HEK293 (cell line): ENCODE results near the gene MKX.

Experiments
- CTCF ChIA-PET: fragments of 350-600 bp; formaldehyde crosslinking; extraction: SDS; loops from one replicate; lab custom pipeline; 2021; ENCODE audit warnings: antibody characterized with exemption; lab: Yijun Ruan, JAX
- POLR2A ChIA-PET: fragments of 300-600 bp; formaldehyde crosslinking; extraction: SDS; loops from one replicate; lab custom pipeline; 2020; ENCODE audit warnings: antibody characterized with exemption, inconsistent platforms; lab: Yijun Ruan, JAX
- H3K27ac ChIP-seq: fragments of 200-500 bp; sonication (Bioruptor generic); 2 replicates; pipeline ENCODE4 v1.5.1; 2014; ENCODE audit warnings: low read depth, low read length, control low read depth, inconsistent platforms; ENCODE audit errors: extremely low read depth
- H3K36me3 ChIP-seq, 2 experiments: fragments of 200-500 bp in 1 of 2; sonication (Bioruptor generic) in 1 of 2; 1 replicate in 1 of 2; 2 replicates in 1 of 2; pipeline ENCODE4 v1.5.1; 2014 to 2017; ENCODE audit warnings: inconsistent platforms in 2 of 2, low read length in 2 of 2; ENCODE audit not compliant: control insufficient read depth in 2 of 2, insufficient read depth in 1 of 2
- H3K4me1 ChIP-seq: fragments of 200-500 bp; sonication (Bioruptor generic); 2 replicates; pipeline ENCODE4 v1.5.1; 2014; ENCODE audit warnings: mild to moderate bottlenecking, low read length, inconsistent platforms; ENCODE audit not compliant: control insufficient read depth, insufficient read depth
- H3K4me3 ChIP-seq: 2 replicates; pipeline ENCODE4 v1.5.1; 2011; ENCODE audit warnings: low read depth, mild to moderate bottlenecking, control low read depth, low read length, moderate library complexity
- H3K9me3 ChIP-seq: fragments of 200-500 bp; sonication (Bioruptor generic); 2 replicates; pipeline ENCODE4 v1.5.1; 2014; ENCODE audit warnings: low read depth, low read length, inconsistent platforms; ENCODE audit not compliant: control insufficient read depth, insufficient read depth
- MZF1 ChIP-seq: fragments of 450-650 bp; formaldehyde crosslinking; IDR thresholded peaks from 2 replicates; pipeline ENCODE4 v1.5.1; 2017; ENCODE audit warnings: missing biosample characterization, missing genetic modification characterization, borderline replicate concordance
- OSR2 ChIP-seq: fragments of 450-650 bp; formaldehyde crosslinking; IDR thresholded peaks from 2 replicates; pipeline ENCODE4 v1.5.1; 2016; ENCODE audit warnings: missing biosample characterization, missing genetic modification characterization
- REPIN1 ChIP-seq: fragments of 450-650 bp; formaldehyde crosslinking; IDR thresholded peaks from 2 replicates; pipeline ENCODE4 v1.5.1; 2017; ENCODE audit warnings: missing biosample characterization, missing genetic modification characterization, low read depth
- SALL2 ChIP-seq: fragments of 450-650 bp; formaldehyde crosslinking; IDR thresholded peaks from 2 replicates; pipeline ENCODE4 v1.5.0; 2017; ENCODE audit warnings: missing biosample characterization, mild to moderate bottlenecking, missing genetic modification characterization, borderline replicate concordance
- SCRT2 ChIP-seq: fragments of 450-650 bp; formaldehyde crosslinking; IDR thresholded peaks from 2 replicates; pipeline ENCODE4 v1.5.1; 2016; ENCODE audit warnings: missing biosample characterization, missing genetic modification characterization
- SP3 ChIP-seq: fragments of 450-650 bp; formaldehyde crosslinking; IDR thresholded peaks from 2 replicates; pipeline ENCODE4 v1.5.1; 2016; ENCODE audit warnings: missing biosample characterization, missing genetic modification characterization
- ZEB2 ChIP-seq: fragments of 450-650 bp; formaldehyde crosslinking; IDR thresholded peaks from 2 replicates; pipeline ENCODE4 v1.5.1; 2016; ENCODE audit warnings: missing biosample characterization, missing genetic modification characterization
- ZNF112 ChIP-seq: fragments of 450-650 bp; formaldehyde crosslinking; IDR thresholded peaks from 2 replicates; pipeline ENCODE4 v1.5.0; 2017; ENCODE audit warnings: missing biosample characterization, missing genetic modification characterization
- ZNF132 ChIP-seq: fragments of 450-650 bp; formaldehyde crosslinking; IDR thresholded peaks from 2 replicates; pipeline ENCODE4 v1.5.1; 2017; ENCODE audit warnings: missing biosample characterization, missing genetic modification characterization, borderline replicate concordance
- ZNF157 ChIP-seq: fragments of 450-650 bp; formaldehyde crosslinking; IDR thresholded peaks from 2 replicates; pipeline ENCODE4 v1.5.1; 2016; ENCODE audit warnings: missing biosample characterization, missing genetic modification characterization
- ZNF175 ChIP-seq: fragments of 450-650 bp; formaldehyde crosslinking; IDR thresholded peaks from 2 replicates; pipeline ENCODE4 v1.5.1; 2016; ENCODE audit warnings: missing biosample characterization, missing genetic modification characterization
- ZNF426 ChIP-seq: fragments of 450-650 bp; formaldehyde crosslinking; IDR thresholded peaks from 2 replicates; pipeline ENCODE4 v1.5.1; 2017; ENCODE audit warnings: missing biosample characterization, missing genetic modification characterization, mild to moderate bottlenecking, inconsistent platforms, moderate library complexity
- ZNF544 ChIP-seq: fragments of 450-650 bp; formaldehyde crosslinking; IDR thresholded peaks from 2 replicates; pipeline ENCODE4 v1.5.0; 2017; ENCODE audit warnings: missing biosample characterization, missing genetic modification characterization
- ZNF558 ChIP-seq: fragments of 450-650 bp; formaldehyde crosslinking; IDR thresholded peaks from 2 replicates; pipeline ENCODE4 v1.5.1; 2016; ENCODE audit warnings: missing biosample characterization, missing genetic modification characterization
- ZNF610 ChIP-seq: fragments of 450-650 bp; formaldehyde crosslinking; IDR thresholded peaks from 2 replicates; pipeline ENCODE4 v1.5.1; 2016; ENCODE audit warnings: missing biosample characterization, missing genetic modification characterization, borderline replicate concordance
- ZNF626 ChIP-seq: fragments of 450-650 bp; sonication (Bioruptor Pico); formaldehyde crosslinking; IDR thresholded peaks from 2 replicates; pipeline ENCODE4 v1.5.1; 2018; ENCODE audit warnings: missing biosample characterization, missing genetic modification characterization, inconsistent platforms
- ZNF664 ChIP-seq: fragments of 450-650 bp; formaldehyde crosslinking; IDR thresholded peaks from 2 replicates; pipeline ENCODE4 v1.5.1; 2016; ENCODE audit warnings: missing biosample characterization, missing genetic modification characterization
- ZNF768 ChIP-seq: fragments of 450-650 bp; formaldehyde crosslinking; IDR thresholded peaks from 2 replicates; pipeline ENCODE4 v1.5.1; 2018; ENCODE audit warnings: missing biosample characterization, mild to moderate bottlenecking, missing genetic modification characterization
- ZNF776 ChIP-seq: fragments of 450-650 bp; formaldehyde crosslinking; IDR thresholded peaks from 2 replicates; pipeline ENCODE4 v1.5.0; 2017; ENCODE audit warnings: missing biosample characterization, missing genetic modification characterization, borderline replicate concordance
- TF ChIP-seq, protein P1 (sequence below): fragments of 450-650 bp; formaldehyde crosslinking; IDR thresholded peaks from 2 replicates; pipeline ENCODE4 v1.5.1; 2016; ENCODE audit warnings: missing biosample characterization, missing genetic modification characterization
- TF ChIP-seq, protein P2 (sequence below): fragments of 450-650 bp; formaldehyde crosslinking; IDR thresholded peaks from 2 replicates; pipeline ENCODE4 v1.5.1; 2017; ENCODE audit warnings: missing biosample characterization, missing genetic modification characterization
- TF ChIP-seq, protein P3 (sequence below): fragments of 450-650 bp; formaldehyde crosslinking; IDR thresholded peaks from 2 replicates; pipeline ENCODE4 v1.5.1; 2016; ENCODE audit warnings: missing biosample characterization, missing genetic modification characterization, low read depth
- TF ChIP-seq, protein P4 (sequence below): fragments of 450-650 bp; formaldehyde crosslinking; IDR thresholded peaks from 2 replicates; pipeline ENCODE4 v1.5.1; 2016; ENCODE audit warnings: missing biosample characterization, missing genetic modification characterization
- TF ChIP-seq, protein P5 (sequence below): fragments of 450-650 bp; formaldehyde crosslinking; IDR thresholded peaks from 2 replicates; pipeline ENCODE4 v1.5.1; 2017; ENCODE audit warnings: missing biosample characterization, missing genetic modification characterization

Gene MKX

DNA sequence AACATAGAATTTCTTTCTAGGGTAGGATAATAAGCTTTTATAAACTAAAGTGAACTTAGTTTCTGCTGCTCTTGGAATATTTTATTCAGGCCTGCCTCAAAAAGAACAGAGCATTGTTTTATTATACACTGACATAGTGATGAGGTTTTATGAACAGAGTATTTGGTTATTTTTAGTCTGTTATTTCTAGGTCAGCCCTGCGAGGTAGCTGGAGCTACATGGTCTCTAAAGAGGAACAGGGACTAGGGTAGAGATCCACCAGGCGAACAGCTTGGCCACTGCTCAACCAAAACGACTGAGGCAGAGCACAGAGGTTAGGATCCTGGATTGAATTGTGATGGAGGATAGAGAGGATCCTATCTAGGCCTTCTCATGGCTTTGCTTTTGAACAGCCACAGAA lies 53.0 kb downstream of the MKX start (continued):
- TF ChIP-seq, protein P1, sequence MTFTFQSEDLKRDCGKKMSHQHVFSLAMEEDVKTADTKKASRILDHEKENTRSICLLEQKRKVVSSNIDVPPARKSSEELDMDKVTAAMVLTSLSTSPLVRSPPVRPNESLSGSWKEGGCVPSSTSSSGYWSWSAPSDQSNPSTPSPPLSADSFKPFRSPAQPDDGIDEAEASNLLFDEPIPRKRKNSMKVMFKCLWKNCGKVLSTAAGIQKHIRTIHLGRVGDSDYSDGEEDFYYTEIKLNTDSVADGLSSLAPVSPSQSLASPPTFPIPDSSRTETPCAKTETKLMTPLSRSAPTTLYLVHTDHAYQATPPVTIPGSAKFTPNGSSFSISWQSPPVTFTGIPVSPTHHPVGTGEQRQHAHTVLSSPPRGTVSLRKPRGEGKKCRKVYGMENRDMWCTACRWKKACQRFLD (tag by site-specific recombination): no peak
- TF ChIP-seq ZNF426 (no peak), REPIN1 (no peak)
- TF ChIP-seq, protein P2, sequence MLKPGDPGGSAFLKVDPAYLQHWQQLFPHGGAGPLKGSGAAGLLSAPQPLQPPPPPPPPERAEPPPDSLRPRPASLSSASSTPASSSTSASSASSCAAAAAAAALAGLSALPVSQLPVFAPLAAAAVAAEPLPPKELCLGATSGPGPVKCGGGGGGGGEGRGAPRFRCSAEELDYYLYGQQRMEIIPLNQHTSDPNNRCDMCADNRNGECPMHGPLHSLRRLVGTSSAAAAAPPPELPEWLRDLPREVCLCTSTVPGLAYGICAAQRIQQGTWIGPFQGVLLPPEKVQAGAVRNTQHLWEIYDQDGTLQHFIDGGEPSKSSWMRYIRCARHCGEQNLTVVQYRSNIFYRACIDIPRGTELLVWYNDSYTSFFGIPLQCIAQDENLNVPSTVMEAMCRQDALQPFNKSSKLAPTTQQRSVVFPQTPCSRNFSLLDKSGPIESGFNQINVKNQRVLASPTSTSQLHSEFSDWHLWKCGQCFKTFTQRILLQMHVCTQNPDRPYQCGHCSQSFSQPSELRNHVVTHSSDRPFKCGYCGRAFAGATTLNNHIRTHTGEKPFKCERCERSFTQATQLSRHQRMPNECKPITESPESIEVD (tag by site-specific recombination): no peak
- TF ChIP-seq, all 188 proteins: peak for 0

DNA sequence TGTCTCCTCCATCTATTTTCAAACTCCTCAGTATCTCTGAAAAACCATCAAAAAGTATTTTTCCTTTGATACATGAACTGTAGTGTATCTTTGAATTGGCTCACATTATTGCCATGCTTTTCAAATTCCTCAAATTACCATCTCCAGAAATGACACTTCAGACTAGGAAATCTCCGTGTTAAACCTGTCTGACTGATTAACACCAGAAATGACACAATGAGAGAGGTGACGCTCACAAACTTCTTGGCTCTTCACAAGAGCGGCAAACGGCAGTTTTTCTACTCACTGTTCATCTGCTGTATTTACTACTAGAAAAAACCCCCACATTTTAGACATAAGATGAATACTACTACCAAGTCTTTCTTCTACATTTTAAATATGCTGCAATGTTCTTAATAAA lies 56.6 kb downstream of the MKX start:
- ChIA-PET CTCF (no interaction called here), POLR2A (no interaction called here)
- no peaks in the 10 kb centered on the region for H3K4me1 ChIP-seq
- H3K9me3 ChIP-seq: no peaks in the 10 kb centered on the region
- H3K4me3 ChIP-seq: no peak overlapping the region
- no peaks in the 10 kb centered on the region for H3K36me3 ChIP-seq
- TF ChIP-seq ZNF626 (tag by site-specific recombination) (no peak), ZNF112 (tag by site-specific recombination) (no peak), SP3 (tag by site-specific recombination) (no peak), ZNF544 (tag by site-specific recombination) (no peak), SALL2 (tag by site-specific recombination) (no peak), ZNF768 (tag by site-specific recombination) (no peak), OSR2 (tag by site-specific recombination) (no peak), ZNF175 (no peak), ZNF610 (tag by site-specific recombination) (no peak), ZNF558 (no peak), MZF1 (tag by site-specific recombination) (no peak)
- TF ChIP-seq, protein P3, sequence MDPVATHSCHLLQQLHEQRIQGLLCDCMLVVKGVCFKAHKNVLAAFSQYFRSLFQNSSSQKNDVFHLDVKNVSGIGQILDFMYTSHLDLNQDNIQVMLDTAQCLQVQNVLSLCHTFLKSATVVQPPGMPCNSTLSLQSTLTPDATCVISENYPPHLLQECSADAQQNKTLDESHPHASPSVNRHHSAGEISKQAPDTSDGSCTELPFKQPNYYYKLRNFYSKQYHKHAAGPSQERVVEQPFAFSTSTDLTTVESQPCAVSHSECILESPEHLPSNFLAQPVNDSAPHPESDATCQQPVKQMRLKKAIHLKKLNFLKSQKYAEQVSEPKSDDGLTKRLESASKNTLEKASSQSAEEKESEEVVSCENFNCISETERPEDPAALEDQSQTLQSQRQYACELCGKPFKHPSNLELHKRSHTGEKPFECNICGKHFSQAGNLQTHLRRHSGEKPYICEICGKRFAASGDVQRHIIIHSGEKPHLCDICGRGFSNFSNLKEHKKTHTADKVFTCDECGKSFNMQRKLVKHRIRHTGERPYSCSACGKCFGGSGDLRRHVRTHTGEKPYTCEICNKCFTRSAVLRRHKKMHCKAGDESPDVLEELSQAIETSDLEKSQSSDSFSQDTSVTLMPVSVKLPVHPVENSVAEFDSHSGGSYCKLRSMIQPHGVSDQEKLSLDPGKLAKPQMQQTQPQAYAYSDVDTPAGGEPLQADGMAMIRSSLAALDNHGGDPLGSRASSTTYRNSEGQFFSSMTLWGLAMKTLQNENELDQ: no peak
- TF ChIP-seq, protein P4, sequence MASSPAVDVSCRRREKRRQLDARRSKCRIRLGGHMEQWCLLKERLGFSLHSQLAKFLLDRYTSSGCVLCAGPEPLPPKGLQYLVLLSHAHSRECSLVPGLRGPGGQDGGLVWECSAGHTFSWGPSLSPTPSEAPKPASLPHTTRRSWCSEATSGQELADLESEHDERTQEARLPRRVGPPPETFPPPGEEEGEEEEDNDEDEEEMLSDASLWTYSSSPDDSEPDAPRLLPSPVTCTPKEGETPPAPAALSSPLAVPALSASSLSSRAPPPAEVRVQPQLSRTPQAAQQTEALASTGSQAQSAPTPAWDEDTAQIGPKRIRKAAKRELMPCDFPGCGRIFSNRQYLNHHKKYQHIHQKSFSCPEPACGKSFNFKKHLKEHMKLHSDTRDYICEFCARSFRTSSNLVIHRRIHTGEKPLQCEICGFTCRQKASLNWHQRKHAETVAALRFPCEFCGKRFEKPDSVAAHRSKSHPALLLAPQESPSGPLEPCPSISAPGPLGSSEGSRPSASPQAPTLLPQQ (tag by site-specific recombination): no peak
- no peak overlapping the region for H3K27ac ChIP-seq

DNA sequence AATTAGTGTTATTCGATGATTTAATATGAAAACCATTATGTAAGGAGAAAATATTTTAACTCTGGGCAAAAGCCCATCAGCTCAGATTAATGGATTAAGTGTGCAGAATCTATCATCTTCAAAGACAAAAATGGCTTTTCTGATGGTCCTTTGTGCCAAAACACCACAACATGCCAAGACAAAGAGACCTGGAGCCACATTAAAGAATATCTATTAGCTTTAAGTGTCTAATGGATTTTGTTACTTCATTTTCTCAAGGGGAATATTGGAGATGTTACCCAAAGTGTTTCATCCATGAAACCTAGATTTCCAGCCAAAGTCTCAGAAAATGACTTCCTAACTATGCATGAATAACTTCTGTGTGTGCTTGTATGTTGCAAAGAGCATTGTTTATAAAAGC lies 57.3 kb downstream of the MKX start:
- Histone ChIP-seq H3K9me3 (no peaks in the 10 kb centered on the region), H3K36me3 (no peaks in the 10 kb centered on the region), H3K4me1 (no peaks in the 10 kb centered on the region), H3K4me3 (no peak overlapping the region), H3K27ac (no peak overlapping the region)
- CTCF ChIA-PET: no interaction called here
- POLR2A ChIA-PET: no interaction called here
- TF ChIP-seq ZNF664 (tag by site-specific recombination) (no peak), SCRT2 (tag by site-specific recombination) (no peak), ZEB2 (tag by site-specific recombination) (no peak), ZNF157 (tag by site-specific recombination) (no peak), ZNF132 (no peak), ZNF776 (tag by site-specific recombination) (no peak), REPIN1 (no peak)
- TF ChIP-seq, protein P5, sequence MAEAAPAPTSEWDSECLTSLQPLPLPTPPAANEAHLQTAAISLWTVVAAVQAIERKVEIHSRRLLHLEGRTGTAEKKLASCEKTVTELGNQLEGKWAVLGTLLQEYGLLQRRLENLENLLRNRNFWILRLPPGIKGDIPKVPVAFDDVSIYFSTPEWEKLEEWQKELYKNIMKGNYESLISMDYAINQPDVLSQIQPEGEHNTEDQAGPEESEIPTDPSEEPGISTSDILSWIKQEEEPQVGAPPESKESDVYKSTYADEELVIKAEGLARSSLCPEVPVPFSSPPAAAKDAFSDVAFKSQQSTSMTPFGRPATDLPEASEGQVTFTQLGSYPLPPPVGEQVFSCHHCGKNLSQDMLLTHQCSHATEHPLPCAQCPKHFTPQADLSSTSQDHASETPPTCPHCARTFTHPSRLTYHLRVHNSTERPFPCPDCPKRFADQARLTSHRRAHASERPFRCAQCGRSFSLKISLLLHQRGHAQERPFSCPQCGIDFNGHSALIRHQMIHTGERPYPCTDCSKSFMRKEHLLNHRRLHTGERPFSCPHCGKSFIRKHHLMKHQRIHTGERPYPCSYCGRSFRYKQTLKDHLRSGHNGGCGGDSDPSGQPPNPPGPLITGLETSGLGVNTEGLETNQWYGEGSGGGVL: no peak
